Thyroid gland (tissue), 4 donors: ENCODE data around the gene TEDC1. TPM values are rescaled to one million over a fixed set of nuclear protein-coding genes. Genes with fewer than 3 reads are reported as not detected.

Source experiments
- DNase-seq, 2 donors: peaks; one replicate each; pipeline ENCODE4 v3.0.0-alpha.2; 2019
- H3K27ac ChIP-seq, 3 donors: fragments of 200-600 bp; sonication (generic); 1 replicate in 2 of 3; 2 replicates in 1 of 3; pipeline ENCODE4 v1.5.1; 2016 to 2019; ENCODE audit warnings: mild to moderate bottlenecking in 1 of 3, moderate library complexity in 1 of 3
- H3K27me3 ChIP-seq: fragments of 200-600 bp; sonication (generic); one replicate; pipeline ENCODE4 v1.5.1; 2019
- H3K36me3 ChIP-seq, 2 donors: fragments of 200-600 bp; sonication (generic); one replicate each; pipeline ENCODE4 v1.5.1; 2016 to 2019
- H3K4me1 ChIP-seq, 2 donors: fragments of 200-600 bp; sonication (generic); one replicate each; pipeline ENCODE4 v1.5.1; 2017 to 2019
- H3K4me3 ChIP-seq, 3 donors: fragments of 200-600 bp; sonication (generic); replicated peaks in 1 of 3; 1 replicate in 2 of 3; 2 replicates in 1 of 3; pipeline ENCODE4 v1.5.1; 2016; ENCODE audit warnings: mild to moderate bottlenecking in 1 of 3
- H3K9me3 ChIP-seq: fragments of 200-600 bp; sonication (generic); one replicate; pipeline ENCODE4 v1.5.1; 2017
- POLR2A ChIP-seq, 2 donors: fragments of 450-650 bp; IDR thresholded peaks; one replicate each; pipeline ENCODE4 v1.6.1; 2017; ENCODE audit warnings: antibody characterized with exemption in 2 of 2, mild to moderate bottlenecking in 2 of 2, moderate library complexity in 1 of 2
- WGBS, 2 donors: methylation state at CpG; one replicate each; pipeline ENCODE4 v1.1.5; 2017; 5-methylcytosine and 5-hydroxymethylcytosine counted together
- intact Hi-C: fragments of 100-400 bp; cut with DNase I; formaldehyde crosslinking; loops from one replicate; pipeline ENCODE4 v1.15.1; 2023
- total RNA-seq, 4 donors: library from RNA; depleted of rRNA; stranded (reverse); fragments of >200 nt; gene quantifications; one replicate each; pipeline ENCODE4 v1.2.3, GENCODE V29; 2016
- TF ChIP-seq, protein P1 (sequence below), 6 experiments: fragments of 200-600 bp in 3 of 6; fragments of 450-650 bp in 3 of 6; sonication (generic) in 3 of 6; IDR thresholded peaks; one replicate each; pipeline ENCODE4 v1.5.1; 2016 to 2019; ENCODE audit warnings: antibody characterized with exemption in 6 of 6, mild to moderate bottlenecking in 2 of 6, inconsistent platforms in 1 of 6, moderate library complexity in 1 of 6

Gene TEDC1
- total RNA-seq, 4 donors from 2014 or later, result 3.4 to 13.9 (median 8.5) TPM

DNA sequence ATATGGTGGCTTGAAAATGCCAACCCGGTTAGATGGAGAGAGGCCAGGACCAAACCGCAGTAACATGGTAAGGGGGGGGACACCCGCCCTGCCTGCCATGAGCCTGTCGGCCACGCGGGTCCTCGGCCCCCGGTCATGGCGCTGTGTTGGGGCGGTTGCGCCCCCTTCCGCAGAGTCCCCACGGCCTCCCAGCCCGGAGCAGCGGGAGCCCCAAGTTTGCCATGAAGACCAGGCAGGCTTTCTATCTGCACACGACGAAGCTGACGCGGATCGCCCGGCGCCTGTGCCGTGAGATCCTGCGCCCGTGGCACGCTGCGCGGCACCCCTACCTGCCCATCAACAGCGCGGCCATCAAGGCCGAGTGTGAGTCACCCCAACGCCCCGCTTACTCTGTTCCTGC, 26.5 kb upstream of the TEDC1 start:
- Histone ChIP-seq H3K9me3 (no peaks in the 10 kb centered on the region), H3K4me1 (peaks cover 35 to 38% of the 10 kb centered on the region in 2 donors), H3K4me3 (no peak overlapping the region), H3K27me3 (no peaks in the 10 kb centered on the region), H3K36me3 (peaks cover 48 to 51% of the 10 kb centered on the region in 2 donors), H3K27ac (peak overlapping the region in 1 of 3 donors; percentile 51)
- WGBS, 2 donors, result 94 to 95% methylated on average over 31 to 33 of the region's 33 CpGs
- no peak for DNase-seq
- TF ChIP-seq, protein P1, sequence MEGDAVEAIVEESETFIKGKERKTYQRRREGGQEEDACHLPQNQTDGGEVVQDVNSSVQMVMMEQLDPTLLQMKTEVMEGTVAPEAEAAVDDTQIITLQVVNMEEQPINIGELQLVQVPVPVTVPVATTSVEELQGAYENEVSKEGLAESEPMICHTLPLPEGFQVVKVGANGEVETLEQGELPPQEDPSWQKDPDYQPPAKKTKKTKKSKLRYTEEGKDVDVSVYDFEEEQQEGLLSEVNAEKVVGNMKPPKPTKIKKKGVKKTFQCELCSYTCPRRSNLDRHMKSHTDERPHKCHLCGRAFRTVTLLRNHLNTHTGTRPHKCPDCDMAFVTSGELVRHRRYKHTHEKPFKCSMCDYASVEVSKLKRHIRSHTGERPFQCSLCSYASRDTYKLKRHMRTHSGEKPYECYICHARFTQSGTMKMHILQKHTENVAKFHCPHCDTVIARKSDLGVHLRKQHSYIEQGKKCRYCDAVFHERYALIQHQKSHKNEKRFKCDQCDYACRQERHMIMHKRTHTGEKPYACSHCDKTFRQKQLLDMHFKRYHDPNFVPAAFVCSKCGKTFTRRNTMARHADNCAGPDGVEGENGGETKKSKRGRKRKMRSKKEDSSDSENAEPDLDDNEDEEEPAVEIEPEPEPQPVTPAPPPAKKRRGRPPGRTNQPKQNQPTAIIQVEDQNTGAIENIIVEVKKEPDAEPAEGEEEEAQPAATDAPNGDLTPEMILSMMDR (IDR thresholded peaks at IDR 0.05), result no peak
- TF ChIP-seq POLR2A (IDR thresholded peaks at IDR 0.05), result no peak
- intact Hi-C loops, result no loop called here

DNA sequence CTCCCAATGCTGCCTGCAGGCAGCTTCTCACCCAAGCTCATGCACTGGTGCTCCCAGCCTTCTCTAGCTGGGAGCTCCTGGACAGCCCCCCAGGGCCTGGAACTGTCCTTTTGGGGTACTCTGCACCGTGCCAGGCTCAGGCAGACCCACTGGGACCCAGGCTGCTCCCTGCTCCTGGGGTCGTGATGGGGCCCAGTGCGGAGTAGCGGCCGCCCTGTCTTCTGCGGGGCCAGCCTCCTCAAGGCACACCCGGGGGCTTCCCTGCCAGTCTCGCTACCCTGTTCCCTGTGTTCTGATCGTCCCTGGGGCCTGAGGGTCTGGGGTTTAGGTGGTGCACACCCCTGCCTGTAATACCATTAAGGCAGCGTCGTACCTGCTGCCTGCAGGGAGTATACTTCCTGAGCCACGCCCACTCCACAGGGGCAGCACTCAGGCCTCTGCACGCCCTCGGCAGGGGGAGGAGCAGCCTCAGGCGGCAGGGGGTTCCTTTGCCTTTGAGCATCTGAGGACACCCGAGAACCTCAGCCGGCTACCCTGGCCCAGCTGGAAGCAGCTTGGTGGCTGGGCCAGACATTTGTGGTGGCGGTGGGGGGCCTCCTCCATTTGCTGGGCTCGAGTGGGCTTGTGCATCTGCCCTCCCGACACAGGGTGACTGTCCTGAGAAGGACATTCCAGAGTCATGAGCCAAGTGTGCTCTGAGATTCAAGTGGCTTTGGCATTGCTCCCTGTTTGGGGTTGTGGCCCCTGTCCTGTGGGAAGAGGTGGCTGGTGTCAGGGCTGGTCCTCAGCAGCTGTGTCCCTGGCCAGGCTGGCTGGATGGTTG, 25.6 kb upstream of the TEDC1 start:
- intact Hi-C loops, result no loop called here
- H3K36me3 ChIP-seq, result peaks cover 47% of the 10 kb centered on the region in 2 donors
- no peaks in the 10 kb centered on the region for H3K27me3 ChIP-seq
- no peak for TF ChIP-seq POLR2A (IDR thresholded peaks at IDR 0.05)
- TF ChIP-seq, protein P1 (IDR thresholded peaks at IDR 0.05), result no peak
- WGBS, 2 donors, result 55 to 80% methylated on average over 9 to 14 of the region's 20 CpGs
- no peaks in the 10 kb centered on the region for H3K9me3 ChIP-seq
- no peak overlapping the region for H3K4me3 ChIP-seq
- peak overlapping the region; percentile 47 to 52 (median 51) for H3K27ac ChIP-seq
- peak; percentile 88 to 89 for DNase-seq
- peaks cover 41 to 44% of the 10 kb centered on the region in 2 donors for H3K4me1 ChIP-seq

DNA sequence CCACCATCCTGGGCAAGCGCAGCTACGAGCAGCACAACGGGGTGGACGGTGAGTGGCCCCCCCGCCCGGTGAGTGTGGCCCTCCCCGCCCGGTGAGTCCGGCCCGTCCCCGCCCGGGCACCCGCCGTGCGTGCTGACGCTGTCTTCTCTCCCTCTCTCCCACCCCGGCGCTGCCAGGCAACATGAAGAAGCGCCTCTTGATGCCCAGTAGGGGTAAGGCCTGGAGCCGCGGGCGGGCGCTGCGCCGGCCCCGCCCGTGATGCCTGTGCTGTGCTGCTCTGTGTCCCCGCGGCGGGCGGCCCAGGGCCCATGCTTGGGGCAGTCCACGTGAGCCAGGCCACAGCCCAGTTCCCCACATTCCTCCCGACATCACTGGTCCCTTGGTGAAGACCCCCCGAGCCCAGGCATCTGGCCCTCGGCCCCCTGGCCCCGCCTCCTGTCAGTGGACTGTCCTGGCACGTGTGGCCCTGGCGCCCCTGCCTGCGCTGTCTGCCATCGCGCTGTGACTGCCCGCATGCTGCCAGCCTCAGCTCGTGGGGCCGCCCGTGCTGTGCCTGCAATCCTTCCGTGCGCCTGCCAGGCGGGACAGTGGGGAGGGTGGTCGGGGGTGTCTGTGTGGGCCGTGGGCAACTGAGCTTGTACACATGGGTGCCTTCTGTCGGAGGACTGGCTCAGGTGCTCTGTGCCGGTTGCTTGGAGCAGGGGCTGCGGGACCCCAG, 24.4 kb upstream of the TEDC1 start:
- Histone ChIP-seq H3K27me3 (no peaks in the 10 kb centered on the region), H3K4me3 (no peak overlapping the region), H3K27ac (peak overlapping the region in 1 of 3 donors; percentile 67), H3K9me3 (no peaks in the 10 kb centered on the region), H3K4me1 (peaks cover 54 to 55% of the 10 kb centered on the region in 2 donors), H3K36me3 (peaks cover 34 to 35% of the 10 kb centered on the region in 2 donors)
- DNase-seq, result no peak
- intact Hi-C loops, result no loop called here
- 89 to 91% methylated on average over 7 to 43 of the region's 53 CpGs for WGBS, 2 donors
- no peak for TF ChIP-seq POLR2A (IDR thresholded peaks at IDR 0.05)
- TF ChIP-seq, protein P1 (IDR thresholded peaks at IDR 0.05), result no peak

DNA sequence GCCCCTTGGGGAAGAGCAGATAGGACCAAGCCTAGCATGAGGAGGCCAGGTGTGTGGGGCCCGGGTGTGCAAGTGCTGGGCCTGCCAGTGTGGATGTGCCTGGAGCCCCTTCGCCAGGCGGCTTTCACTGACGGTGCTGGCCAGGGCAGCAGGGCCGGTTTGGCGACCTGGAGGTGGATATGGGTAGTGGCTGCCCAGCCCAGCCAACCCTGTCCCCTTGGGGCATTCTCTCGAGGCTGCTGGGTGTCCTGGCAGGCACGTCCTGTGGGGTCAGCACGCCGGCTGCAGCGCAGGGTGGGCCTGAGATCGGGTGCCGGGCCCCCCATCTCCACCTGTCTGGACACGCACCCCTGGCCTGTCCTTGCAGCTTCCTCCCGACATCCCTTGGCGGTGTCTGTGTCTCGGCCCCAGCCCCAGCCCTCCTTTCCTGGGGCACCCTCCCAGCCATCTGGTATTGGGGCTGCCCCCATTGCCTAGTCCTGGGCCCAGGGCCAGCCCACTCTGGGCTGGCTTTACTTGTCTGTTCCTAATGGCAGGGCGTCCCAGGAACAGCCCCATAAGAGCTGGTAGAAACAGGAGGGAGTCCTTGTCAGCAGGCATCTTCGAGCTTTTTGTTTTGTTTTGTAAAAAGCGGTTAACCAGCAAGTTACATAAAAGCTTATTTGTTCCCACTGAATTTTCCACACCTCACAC, 23.7 kb upstream of the TEDC1 start:
- H3K36me3 ChIP-seq, result peaks cover 30 to 34% of the 10 kb centered on the region in 2 donors
- intact Hi-C loops, result no loop called here
- H3K4me1 ChIP-seq, result peaks cover 61 to 62% of the 10 kb centered on the region in 2 donors
- no peak for TF ChIP-seq POLR2A (IDR thresholded peaks at IDR 0.05)
- TF ChIP-seq, protein P1 (IDR thresholded peaks at IDR 0.05), result no peak
- peak overlapping the region; percentile 67 to 83 (median 73) for H3K27ac ChIP-seq
- no peak overlapping the region for H3K4me3 ChIP-seq
- no peaks in the 10 kb centered on the region for H3K9me3 ChIP-seq
- 85 to 88% methylated on average over 14 to 18 of the region's 20 CpGs for WGBS, 2 donors
- DNase-seq, result peak in 1 of 2 donors; percentile 31
- H3K27me3 ChIP-seq, result no peaks in the 10 kb centered on the region
